Measurements from ENCODE around the gene EPC2.
"Not testable (repeated sequence)": the region's sequence is repeated elsewhere in the genome, so short reads cannot be mapped to it uniquely, and the experiment has no call there.

EPC2 gene

DNA sequence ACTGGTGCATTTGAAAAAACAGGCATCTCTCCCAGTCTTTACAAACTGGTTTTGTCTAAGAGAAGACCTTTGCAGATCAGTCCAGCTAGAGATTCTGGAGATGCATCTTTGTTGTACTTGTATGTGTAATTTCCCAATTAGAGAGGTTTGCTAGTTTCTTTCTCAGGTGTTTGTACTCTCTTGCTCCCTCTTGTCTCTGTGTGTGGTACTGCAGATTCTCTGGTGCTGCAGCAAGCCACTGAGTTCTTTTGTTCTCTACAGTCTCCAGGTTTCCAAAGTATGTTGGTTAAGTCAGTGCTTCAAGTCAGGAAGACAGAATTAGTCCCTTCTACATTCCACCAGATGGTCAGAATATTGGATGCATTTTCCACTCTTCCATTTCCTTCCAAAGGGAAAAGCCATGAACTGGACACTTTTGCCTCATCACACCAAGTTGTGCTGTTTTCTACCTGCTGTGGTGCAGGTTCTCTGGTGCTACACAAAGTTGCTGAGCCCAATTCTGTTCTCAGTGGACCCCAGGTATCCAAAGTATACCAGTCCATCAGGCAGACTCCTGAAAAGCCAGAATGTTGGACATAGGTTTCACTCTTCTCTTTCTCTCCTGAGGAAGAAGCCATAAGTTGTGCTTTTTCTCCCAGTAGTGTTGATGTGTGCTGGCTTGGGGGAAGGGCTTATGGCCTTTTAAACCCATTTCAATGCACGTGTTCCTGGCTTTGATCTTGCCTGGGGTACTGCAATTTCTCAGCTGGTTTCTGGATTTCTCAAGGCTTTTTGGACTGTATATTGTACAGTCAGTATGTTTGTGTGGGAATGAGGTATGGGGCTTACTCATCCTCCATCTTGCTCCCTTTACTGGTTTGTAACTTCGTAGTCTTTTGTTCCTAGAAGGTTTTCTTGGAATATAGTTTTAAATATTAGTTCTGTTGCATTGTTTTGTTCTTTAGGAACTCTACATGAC lies 29.8 kb downstream of the EPC2 start:
- in situ Hi-C loops (cut with HindIII; ENCODE audit: low sequenced_read_pairs) = no loop called here

DNA sequence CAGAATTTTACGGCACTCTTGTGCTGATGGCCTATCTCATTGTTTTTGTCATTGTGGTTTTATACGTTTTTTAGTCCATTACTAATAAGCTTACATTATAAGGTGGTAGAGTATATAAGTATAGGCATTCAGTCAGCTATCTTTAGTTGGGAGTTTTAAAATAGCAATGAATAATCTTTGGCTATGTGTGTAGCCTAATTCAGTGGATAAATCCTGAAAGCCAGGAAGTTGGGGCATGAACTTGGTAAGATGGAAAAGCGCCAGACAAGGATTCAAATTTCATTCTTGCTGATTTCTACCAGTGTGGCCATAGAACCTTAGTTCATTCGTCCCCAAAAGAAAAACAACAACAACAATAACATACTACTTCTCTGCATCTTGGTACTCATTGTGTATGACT lies 31.2 kb downstream of the EPC2 start:
- in situ Hi-C loops (cut with HindIII; ENCODE audit: low sequenced_read_pairs) = no loop called here

DNA sequence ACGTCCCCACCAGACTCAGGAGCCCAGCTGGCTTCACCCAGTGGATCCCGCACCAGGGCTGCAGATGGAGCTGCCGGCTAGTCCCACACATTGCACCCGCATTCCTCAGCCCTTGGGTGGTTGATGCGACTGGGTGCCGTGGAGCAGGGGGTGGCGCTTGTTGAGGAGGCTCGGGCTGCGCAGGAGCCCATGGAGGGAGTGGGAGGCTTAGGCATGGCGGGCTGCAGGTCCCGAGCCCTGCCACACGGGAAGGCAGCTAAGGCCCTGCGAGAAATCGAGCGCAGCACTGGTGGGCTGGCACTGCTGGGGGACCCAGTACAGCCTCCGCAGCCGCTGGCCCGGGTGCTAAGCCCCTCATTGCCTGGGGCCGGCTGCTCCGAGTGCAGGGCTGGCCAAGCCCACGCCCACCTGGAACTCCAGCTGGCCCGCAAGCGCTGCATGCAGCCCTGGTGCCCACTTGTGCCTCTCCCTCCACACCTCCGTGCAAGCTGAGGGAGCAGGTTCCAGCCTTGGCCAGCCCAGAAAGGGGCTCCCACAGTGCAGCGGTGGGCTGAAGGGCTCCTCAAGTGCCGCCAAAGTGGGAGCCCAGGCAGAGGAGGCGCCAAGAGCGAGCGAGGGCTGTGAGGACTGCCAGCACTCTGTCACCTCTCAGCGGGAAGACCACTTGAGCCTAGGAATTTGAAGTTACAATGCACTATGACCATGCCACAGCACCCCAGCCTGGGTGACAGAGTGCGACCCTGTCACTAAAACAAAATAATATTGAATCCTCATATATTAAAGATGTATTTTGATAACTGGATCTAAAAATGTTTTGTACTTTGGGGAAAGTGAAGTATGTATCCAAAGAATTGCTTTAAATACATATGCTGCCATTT lies 34.0 kb downstream of the EPC2 start:
- in situ Hi-C loops (cut with HindIII; ENCODE audit: low sequenced_read_pairs) = not testable (repeated sequence)

DNA sequence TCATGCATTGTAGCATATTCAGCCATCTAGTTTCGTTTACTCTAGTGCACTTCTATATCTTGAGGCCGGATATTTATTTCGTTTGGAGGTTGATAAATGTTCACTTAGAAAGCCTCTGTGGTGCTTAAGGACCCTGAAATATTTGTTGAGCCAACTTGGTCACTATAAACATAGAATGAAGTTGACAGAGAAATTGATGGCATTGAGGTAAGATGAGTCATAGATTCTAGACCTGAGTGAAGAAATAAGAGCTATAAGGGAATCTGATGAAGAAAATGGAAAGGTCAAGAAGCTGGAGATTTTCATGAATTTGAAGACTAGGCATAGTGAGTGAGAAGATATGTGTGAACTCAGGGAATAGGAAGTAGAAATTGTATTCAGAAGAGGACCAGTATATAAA lies 35.9 kb downstream of the EPC2 start:
- in situ Hi-C loops (cut with HindIII; ENCODE audit: low sequenced_read_pairs) = no loop called here

DNA sequence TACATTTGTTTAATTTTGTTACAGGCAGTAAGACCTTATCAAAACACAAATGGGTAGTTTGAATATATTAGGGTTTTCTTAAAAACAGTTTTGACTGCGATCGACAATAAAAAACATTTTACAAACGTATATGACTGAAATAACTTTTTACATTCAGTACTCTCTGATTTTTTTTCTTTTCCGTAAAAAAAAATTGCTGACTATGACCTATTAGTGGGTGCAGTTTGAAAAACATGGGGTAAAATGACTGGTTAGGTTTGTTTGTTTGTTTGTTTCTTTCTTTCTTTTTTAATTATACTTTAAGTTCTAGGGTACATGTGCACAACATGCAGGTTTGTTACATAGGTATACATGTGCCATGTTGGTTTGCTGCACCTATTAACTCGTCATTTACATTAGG lies 36.9 kb downstream of the EPC2 start:
- in situ Hi-C loops (cut with HindIII; ENCODE audit: low sequenced_read_pairs) = no loop called here

DNA sequence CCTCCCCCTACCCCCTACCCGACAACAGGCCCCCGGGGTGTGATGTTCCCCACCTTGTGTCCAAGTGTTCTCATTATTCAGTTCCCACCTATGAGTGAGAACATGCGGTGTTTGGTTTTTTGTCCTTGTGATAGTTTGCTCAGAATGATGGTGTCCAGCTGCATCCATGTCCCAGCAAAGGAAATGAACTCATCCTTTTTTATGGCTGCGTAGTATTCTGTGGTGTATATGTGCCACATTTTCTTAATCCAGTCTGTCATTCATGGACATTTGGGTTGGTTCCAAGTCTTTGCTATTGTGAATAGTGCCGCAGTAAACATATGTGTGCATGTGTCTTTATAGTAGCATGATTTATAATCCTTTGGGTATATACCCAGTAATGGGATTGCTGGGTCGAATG lies 37.3 kb downstream of the EPC2 start:
- in situ Hi-C loops (cut with HindIII; ENCODE audit: low sequenced_read_pairs) = not testable (repeated sequence)

DNA sequence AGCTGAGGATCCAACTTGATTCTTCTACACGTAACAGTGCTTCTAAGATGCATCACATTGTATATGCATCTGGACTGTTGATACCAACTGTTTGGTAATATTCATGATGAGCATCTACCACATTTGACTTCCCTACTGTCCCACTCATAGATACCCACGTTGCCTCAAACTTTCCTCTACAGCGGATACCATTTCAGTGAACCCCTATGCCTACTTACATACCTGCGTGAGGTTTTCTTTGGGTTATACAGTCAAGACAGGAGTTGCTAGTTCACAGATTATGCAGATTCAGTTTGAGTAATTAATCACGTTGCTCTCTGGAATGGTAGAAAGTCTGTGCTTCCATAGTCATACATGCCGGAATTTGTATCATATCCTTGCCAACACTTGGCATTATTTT lies 40.0 kb downstream of the EPC2 start:
- in situ Hi-C loops (cut with HindIII; ENCODE audit: low sequenced_read_pairs) = no loop called here

DNA sequence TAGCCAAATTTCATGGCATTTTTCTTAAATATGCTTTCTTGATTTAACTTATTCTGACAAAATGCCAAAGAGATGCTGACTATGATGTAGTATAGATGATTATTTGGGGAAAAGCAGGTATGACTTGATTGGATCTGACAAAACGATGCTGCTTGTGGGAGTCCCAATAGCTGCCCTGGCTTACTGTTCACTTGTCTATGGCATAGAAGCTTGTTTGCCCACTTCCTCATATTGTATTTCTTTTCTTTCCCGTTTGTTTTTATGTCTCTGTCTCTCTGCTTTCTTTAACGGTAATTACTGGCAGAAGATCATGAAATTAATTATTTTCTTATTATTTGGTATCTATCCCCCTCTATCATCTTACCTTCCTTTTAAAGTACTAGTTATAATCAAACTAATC lies 43.0 kb downstream of the EPC2 start:
- in situ Hi-C loops (cut with HindIII; ENCODE audit: low sequenced_read_pairs) = no loop called here

DNA sequence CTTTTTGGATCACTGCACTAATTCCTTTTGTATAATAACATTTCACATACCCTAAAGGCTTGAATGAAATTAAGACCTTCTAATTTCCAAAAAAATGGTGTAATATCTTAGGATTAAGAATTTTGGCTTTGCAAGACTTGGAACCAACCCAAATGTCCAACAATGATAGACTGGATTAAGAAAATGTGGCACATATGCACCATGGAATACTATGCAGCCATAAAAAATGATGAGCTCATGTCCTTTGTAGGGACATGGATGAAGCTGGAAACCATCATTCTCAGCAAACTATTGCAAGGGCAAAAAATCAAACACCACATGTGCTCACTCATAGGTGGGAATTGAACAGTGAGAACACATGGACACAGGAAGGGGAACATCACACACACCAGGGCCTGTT lies 43.5 kb downstream of the EPC2 start:
- in situ Hi-C loops (cut with HindIII; ENCODE audit: low sequenced_read_pairs) = not testable (repeated sequence)

DNA sequence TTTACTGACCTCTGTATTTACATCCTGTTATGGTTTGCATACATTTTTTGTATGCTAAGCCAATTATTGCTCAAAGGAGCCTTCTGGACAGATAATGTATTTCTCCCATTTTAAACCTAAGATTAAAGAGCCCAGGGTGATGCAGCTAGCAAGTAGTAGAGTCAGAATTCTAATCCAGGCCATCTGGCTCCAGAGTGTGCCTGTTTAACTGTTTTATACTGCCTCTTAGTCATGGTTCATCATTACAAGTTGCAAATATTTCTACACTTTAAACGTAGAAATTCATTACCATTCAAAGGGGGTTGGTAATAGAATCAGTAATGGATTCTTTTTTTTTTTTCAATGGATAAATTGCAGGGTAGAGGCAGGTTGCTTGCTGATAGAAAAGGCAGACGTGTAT lies 52.4 kb downstream of the EPC2 start:
- in situ Hi-C loops (cut with HindIII; ENCODE audit: low sequenced_read_pairs) = no loop called here

DNA sequence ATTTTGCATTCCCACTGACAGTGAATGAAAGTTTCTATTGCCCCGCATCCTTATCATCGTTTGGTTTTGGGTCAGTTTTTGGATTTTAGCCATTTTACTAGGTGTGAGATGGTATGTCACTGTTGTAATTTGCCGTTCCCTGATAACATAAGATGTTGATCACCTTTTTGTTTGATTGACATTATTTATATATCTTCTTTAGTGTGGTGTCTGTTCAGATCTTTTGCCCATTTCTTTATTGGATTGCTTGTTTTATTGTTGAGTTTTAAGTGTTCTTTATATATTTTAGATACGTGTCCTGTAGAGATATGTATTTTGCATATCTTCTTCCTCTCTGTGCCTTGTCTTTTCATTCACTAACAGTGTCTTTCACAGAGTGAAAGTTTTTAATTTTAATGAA lies 55.3 kb downstream of the EPC2 start:
- in situ Hi-C loops (cut with HindIII; ENCODE audit: low sequenced_read_pairs) = no loop called here

DNA sequence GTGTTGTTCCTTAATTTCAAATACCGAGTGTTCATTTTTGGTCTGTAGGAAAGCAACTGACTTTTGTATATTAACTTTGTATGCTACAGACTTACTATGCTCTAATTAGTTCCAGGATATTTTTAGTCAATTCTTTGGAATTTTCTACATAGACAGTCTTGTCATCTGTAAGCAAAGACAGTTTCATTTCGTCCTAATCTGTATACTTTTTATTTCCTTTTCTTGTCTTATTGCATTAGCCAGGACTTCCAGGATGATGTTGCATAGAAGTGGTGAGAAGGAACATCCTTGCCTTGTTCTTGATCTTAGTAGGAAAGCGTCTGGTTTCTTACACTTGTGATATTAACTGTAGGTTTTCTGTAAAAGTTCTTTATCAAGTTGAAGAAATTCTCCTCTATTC lies 56.5 kb downstream of the EPC2 start:
- in situ Hi-C loops (cut with HindIII; ENCODE audit: low sequenced_read_pairs) = no loop called here

DNA sequence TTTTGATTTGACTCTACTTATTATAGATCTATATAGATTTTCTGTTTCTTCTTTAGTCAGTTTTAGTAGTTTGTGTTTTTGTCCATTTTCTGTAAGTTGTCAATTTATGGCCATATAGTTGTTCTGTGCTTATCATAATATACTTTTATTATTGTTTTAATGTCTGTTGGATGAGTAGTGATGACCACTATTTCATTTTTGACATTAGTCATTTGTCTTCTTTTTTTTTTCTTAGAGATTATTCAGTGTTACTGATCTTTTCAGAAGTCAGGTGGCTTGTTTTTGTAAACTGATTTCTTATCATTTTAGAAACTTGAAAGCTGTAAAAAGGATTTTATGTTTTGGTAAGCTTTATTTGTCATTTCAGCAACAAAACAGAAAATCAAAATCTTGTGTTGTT lies 57.3 kb downstream of the EPC2 start:
- in situ Hi-C loops (cut with HindIII; ENCODE audit: low sequenced_read_pairs) = no loop called here

DNA sequence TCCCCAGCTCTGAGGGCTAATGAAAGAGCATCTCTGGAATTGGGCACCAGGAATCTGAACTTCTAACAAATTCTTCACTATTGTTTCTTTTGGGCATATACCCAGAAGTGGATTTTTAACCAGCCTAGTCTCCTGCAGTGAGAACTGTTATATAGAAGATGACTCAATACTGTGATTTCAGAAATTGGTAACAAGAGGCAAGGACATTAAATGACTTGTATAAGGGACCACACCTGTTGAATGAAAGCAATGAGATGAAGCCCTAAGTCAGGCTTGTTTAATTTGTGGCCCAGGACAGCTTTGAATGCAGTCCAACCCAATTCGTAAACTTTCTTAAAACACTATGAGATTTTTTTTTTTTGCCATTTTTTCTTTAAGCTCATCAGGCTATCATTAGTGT lies 57.9 kb downstream of the EPC2 start:
- in situ Hi-C loops (cut with HindIII; ENCODE audit: low sequenced_read_pairs) = no loop called here

DNA sequence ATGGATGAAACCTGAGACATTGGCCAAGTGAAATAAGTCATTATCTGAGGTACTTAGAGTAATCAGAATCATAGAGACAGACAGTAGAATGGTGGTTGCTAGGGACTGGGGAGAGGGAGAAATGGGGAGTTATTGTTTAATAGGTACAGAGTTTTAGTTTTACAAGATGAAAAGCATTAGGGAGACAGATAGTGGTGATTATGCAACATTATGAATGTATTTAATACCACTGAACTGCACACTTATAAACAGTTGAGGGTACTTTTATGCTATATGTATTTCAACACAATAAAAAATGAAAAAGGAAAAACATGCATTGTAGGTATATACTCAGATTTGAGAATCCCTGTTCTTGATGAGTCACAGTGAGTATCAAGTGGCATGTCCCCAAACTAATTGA lies 59.7 kb downstream of the EPC2 start:
- in situ Hi-C loops (cut with HindIII; ENCODE audit: low sequenced_read_pairs) = no loop called here

DNA sequence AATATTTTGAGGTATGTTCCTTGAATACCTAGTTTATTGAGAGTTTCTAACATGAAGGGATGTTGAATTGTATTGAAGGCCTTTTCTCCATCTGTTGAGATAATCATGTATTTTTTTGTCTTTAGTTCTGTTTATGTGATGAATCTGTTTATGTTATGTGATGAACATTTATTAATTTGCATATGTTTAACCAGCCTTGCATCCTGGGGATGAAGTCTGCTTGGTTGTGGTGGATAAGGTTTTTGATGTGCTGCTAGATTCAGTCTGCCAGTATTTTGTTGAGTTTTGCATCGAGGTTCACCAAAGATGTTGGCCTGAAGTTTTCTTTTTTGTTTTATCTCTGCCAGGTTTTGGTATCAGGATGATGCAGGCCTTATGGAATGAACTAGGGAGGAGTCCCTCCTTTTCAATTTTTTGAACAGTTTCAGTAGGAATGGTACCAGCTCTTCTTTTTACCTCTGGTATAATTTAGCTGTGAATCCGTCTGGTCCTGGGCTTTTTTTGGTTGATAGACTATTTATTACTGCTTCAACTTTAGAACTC lies 71.9 kb downstream of the EPC2 start:
- in situ Hi-C loops (cut with HindIII; ENCODE audit: low sequenced_read_pairs) = no loop called here

DNA sequence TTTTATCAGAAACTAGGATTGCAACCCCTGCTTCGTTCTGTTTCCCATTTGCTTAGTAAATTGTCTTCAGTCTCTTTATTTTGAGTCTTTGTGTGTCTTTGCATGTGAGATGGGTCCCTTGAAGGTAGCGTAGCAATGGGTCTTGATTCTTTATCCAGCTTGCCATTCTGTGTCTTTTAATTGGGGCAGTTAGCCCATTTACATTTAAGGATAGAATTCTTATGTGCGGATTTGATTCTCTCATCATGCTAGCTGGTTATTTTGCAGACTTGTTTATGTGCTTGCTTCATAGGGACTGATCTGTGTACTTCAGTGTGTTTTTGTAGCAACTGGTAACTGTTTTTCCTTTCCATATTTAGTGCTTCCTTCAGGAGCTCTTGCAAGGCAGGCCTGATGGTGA lies 73.5 kb downstream of the EPC2 start:
- in situ Hi-C loops (cut with HindIII; ENCODE audit: low sequenced_read_pairs) = no loop called here

DNA sequence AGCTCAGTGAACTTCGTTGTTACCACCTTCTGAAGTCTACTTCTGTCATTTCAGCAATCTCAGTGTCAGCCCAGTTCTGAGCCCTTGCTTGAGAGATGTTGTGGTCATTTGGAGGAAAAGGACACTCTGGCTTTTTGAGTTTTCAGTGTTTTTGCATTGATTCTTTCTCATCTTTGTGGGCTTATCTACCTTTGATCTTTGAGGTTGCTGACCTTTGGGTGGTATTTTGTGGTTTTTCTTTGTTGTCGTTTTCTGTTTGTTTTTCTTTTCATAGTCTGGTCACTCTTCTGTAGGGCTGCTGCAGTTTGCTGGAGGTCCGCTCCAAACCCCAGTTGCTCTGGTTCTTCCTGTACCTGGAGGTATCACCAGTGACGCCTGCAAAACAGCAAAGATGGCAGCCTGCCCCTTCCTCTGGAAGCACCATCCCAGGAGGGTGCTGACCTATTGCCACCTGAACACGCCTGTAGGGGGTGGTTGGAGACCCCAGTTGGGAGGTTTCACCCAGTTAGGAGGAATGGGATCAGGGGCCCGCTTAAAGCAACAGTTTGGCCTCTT lies 74.7 kb downstream of the EPC2 start:
- in situ Hi-C loops (cut with HindIII; ENCODE audit: low sequenced_read_pairs) = no loop called here

DNA sequence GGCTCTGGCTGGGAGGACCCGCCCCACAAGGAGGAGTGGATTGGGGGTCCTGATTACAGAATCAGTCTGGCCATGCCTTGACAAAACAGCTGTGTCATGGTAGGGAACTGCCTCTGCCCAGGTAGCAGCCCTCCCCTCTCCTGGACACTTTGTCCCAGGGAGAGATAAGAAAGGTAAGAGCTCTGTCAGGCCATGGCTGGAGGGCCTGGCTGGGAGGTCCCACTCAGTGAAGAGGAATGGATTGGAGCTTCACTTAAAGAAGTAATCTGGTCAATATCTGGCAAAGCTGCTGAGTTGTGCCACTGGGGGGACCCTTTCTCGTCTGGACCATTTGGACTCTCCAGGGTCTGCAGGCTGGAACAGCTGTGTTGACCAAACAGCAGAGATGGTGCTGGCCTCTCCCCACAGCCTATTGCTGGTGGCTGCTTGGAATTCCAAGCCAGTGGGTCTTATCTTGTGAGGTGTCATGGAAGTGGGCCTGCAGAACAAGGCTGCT lies 75.4 kb downstream of the EPC2 start:
- in situ Hi-C loops (cut with HindIII; ENCODE audit: low sequenced_read_pairs) = no loop called here

DNA sequence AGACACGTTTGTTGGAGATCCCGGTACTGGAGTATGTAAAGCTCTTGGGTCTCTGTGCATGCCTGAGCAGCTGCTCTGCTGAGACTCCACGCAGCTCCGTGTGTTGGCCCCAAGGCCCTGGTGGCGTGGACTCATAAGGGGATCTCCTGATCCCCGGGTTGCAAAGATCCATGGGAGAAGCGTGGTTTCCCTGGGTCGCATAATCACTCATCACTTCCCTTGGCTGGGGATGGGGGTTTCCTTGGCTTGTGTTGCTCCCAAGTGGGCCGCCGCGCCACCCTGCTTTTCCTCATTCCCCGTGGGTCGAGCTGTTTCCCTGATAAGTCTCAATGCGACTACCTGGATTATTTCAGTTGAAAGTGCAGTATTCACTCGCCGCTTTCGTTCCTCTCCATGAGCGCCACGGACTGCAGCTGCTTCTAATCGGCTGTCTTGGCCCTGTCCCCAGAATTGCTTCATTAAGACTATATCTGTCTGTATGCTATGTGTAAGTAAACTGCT lies 76.0 kb downstream of the EPC2 start:
- in situ Hi-C loops (cut with HindIII; ENCODE audit: low sequenced_read_pairs) = no loop called here

DNA sequence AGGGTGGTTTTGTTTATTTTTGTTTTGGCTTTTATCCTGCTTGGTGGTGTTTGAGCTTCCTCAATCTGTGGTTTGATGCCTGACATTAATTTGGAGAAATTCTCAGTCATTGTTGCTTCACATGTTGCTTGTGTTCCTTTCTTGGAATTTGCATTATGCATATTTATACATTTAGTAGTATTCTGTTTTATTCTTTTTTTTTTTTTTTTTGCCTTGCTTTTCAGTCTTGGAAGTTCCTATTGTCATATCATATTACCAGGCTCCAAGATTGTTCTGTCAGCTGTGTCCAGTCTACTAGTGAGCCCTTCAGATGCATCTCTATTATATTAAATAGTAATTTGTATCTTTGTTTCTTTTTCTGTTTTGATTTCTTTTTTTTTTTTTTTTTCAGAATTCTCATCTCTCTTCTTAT lies 77.0 kb downstream of the EPC2 start:
- in situ Hi-C loops (cut with HindIII; ENCODE audit: low sequenced_read_pairs) = no loop called here
